Fibroblast of peridontal ligament (primary cell): ENCODE results near the gene COL23A1.

Source experiments
- DNase-seq: peaks from one replicate; pipeline ENCODE4 v3.0.0-alpha.2; 2010; ENCODE audit errors: extremely low read depth

Gene COL23A1

DNA sequence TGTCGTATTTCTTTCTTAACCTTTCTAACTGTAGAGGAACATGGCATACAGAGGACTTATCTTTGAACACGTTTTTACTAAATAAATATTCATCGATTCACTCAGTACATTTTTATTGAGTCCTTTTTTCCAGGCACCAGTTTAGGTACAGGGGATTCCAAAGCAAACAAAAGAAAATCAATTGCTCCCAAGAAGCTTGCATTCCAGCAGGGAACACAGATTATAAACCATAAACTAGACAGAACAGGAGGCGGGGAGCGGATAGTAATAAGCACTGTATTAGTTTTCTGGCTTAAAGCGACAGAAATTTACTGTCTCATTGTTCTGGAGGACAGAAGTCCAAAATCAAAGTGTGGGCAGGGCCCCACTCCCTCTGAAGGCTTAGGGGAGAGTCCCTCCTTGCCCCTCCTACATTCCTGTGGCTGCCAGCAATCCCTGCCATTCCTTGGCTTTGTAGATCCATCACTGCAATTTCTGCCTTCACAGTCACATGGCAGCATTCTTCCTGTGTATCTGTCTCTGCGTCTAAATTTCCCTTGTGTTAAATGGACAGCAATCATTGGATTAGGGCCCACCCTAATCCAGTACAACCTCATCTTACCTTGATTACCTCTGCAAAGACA, 115.5 kb downstream of the COL23A1 start:
- DNase-seq: no peak

DNA sequence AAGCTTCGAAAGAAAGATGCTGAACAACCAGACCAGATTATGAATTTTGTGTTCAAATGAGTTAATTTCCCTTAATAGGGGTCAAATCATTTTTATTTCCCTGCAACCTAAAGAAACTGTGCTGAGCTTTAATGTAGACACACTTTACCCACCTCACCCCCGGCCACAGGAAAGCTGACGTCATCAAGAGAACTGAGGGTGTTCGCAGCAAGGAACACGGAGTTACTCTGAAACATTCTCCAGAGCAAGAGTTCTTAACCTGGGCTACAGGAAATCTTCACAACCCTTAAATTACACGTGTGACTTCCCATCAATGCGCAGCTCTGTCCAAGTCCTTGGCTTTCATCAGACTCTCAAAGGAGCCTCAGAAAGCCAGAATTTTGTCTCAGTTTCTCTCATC, 116.3 kb downstream of the COL23A1 start:
- no peak for DNase-seq

DNA sequence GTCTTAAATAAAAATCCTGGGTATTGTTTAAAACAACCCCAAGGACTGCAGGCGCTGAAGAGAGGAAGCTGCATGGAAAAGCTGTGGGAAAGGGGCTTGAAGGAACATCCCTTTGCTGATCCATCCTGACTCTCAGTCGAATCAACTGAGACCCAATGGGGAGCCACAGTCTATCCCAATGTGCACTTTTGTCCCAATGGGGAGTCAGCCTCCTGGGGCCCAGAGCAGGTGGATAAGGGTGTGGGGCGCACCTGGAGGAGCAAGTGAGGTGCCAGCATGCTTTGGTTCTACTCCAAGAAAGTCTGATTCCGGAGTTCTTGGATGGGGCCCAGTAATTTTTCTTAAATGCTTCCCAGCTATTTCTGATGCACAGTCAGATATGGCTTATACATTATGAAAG, 118.1 kb downstream of the COL23A1 start:
- no peak for DNase-seq

DNA sequence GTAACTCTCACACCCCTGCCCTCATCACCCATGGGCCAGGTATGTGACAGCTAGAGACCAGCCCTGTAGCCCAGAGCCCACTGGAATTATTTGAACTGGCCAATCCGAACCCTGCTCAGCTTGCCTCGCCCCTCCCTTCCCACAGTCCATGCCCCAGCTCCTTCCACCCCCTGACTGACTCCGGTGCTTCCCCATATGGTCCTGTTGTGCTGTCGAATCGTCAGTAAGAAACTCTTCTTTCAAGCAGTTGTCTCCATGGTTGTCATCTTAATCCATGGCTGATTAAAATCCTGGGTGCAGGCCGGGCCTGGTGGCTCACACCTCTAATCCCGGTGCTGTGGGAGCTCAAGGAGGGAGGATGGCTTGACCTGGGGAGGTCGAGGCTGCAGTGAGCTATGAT, 118.5 kb downstream of the COL23A1 start:
- no peak for DNase-seq

DNA sequence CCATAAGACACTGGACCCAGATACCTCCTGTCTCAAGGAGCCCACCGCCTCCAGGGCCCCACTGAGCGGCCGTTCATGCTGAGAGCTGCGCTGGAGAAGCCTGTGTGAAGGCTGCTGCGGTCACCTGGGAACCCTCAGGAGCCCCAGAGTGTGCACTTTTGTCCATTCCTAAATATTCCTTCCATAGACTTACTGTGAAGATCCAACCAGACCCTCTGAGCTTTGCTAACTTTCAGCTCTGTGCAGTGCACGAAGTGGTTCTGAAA, 119.5 kb downstream of the COL23A1 start:
- DNase-seq: no peak

DNA sequence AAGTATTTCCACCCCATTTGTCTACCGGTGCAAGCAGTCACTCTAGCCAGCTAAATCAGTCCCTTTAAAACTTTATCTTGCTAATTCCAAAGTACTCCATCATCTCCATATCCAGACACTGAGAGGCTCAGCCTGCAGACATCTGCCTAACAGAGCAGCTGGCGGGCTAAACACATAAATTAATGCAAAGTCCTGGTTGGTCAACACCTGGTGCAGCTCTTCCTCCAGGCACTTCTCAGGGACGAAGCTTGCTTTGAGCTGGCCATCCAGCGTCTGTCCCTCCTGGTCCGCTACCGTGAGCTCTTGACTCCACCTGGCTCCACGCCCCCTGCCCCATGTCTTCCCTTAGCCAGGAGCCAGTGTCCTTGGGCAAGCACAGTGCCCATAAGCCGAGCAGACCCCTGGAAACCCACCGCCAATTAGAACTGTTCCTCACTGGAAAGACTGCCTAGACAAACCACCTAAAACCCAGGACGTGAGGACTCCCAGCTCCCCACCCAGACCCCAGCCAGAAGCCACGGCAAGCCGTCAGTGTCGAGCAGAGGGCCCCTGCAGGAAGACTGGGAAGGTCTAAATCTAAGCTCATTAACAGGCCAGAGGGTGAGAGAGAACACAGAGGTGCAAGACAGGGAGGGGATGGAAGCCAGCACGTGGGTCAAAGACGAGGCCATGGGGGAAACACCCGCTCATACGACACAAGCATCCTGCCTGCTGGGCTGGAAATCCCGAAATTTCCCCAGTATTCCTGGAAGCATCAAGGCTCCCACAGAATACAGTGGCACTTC, 120.0 kb downstream of the COL23A1 start:
- no peak for DNase-seq

DNA sequence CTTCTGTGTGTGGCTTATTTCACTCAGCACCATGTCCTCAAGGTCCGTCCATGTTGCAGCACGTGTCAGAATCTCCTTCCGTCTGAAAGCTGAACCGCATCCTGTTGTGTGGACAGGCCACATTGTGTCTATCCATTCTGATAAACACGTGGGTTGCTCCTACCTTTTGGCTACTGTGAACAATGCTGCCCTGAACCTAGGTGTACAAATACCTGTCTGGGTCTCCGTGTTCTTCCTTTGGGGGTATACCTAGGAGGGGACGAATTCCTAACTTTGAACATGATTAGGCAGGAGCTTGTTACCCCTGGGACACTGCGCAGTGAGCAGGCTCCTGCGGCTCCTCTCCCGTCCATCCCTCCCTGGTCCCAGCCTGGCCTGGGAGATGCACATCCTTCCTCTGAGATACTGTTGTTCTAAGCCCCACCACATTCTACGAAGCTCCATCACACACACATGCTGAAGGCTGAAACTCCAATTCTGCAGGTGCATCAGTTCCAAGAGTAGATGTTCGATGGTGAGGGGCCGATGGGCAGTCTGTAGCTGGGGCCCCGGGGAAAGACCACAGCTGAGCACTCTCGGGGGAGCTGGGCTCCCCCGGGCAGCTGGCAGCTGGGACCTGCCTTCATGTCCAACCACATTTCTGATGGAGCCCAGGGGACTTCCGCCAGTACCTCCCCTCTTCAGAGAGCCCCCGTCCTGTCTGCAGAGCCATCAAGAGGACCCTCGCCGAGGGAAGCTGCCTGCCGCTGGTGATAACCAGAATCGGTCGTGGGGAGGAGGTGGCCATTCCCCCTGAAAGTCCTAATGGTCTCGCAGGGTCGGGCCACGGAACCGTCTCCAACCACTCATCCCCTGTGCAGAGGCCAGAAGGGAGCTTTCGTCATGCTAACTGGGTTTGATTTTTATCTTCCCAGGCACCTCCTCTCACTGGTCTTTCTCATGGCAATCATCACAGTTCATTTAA, 120.9 kb downstream of the COL23A1 start:
- no peak for DNase-seq

DNA sequence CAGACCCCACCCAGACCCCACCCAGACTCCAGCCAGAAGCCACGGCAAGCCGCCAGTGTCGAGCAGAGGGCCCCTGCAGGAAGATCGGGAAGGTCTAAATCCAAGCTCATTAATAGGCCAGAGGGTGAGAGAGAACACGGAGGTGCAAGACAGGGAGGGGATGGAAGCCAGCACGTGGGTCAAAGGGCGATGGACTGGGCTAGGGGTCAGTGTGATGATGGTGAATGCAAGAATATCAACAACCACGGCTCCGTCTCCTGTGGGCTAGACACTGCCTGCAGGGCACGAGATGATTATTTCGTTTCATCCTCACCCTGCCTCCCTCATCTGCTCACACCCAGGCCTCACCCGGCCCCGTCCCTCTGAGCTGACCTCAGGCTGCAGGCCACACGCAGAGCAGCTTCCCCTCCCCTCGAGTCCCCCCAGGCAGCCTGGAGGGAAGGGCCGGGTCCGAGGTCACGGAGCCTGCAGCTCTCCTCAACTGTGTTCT, 122.0 kb downstream of the COL23A1 start:
- DNase-seq: no peak

DNA sequence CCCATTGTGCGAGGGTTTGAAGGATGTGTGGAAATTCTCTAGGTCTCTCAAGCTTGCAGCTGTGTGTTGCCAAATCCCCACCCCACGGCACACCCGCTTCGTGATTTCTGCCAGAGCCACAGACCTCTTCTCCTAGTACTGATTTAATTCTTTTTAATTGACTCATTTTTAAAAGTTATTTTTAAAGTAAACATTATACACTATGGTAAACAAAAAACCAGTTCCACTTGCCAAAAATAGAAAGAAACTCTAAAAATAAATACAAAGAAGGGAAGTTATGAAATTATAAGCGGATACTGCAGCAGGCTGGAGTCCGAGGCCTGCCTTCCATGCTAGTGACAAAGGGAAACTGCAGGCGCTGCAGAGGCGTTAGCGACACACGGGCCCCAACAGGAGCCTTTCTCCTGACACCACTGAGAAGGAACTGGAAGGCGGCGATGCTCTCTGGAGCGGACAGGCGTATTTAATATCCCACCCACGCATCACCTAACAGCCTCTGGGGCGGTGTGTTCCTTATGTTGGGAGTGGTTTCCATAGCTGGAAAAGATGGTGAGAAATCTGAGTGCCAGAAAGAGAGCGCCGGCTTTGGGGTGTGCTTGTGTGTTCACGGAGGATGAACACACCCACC, 122.5 kb downstream of the COL23A1 start:
- no peak for DNase-seq

DNA sequence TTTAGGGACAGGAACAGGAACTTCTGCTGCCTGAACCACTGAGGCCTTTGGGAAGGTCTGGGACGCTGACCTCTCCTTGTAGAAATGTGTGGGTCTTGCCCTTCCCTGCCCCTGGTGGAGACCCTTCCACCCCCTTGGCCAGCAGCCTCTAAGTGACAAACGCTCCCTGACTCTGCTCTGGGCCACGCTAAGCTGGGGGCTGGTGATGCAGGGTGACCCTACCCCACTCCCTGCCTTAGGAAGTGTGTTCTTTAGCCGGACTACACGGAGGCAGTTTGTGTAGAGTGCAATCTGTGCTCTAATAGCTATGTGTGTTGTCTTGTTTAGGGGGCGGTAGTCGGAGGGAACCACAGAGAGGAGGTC, 123.0 kb downstream of the COL23A1 start:
- DNase-seq: no peak

DNA sequence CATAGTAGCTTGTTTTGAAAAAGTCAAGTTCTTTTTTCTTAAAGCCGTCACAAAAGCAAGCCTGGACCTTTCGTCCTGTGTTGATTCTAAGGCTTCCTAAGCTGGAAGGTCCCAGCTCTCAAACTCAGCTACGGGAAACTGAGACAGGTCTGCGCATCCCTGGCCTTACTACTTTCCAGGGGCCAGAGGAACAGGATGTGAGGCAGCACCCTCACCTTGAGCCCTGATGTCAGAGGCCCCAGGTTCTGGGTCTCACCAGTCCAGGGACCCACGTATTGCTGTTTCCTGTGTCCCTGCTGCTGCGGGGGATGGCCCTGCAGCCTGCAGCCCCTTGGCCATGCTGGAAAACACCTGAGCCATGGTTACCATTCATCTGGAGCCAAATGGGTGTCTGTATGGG, 123.9 kb downstream of the COL23A1 start:
- no peak for DNase-seq

DNA sequence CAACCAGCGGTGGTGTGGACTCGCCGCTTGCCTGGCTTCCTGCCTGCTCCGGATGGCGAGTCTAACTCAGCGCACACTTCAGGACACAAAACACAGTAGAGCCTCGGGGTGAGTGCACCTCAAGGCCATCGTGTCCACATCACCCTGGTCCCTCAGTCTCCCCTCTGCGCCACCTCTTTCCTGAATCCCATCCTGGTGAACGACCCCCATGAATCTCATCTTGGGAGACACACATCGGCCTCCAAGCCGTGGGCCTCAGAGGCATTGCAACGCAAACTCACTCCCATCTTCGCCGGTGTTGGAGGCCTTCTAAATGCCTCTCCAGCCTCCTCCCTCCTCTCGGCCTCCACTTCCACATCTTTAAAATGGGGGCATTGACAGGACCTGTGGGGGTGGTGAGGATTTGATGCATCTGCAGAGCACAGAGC, 124.3 kb downstream of the COL23A1 start:
- no peak for DNase-seq

DNA sequence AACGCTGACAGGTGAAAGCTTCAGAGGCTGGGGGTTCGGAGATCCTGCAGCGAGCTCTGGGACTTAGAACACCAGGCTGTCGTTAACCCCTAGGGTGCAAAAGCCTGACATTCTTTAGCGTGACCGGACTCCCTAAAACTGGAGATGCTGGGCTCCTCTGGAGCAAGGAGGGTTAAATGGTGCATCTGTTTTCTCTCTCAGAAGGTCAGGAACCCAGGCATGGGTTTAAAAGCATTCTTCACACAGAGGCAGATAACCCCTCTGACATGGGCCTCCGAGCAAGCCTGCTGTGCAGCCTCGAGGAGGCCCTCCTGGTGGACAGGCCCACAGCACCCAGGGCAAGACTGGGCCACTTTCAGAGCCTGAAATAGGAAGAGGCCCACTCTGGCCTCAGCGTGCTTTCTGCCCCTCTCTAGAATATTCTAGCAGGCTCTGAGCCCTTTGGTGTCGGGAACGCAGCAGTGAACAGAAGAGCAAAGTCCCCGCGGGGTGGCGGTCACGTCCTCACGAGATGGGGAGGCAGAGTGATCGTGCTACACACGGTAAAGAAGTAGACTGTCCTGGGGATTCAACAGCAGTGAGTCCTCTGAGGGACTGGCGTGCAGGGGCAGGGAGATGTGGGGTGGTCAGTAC, 124.8 kb downstream of the COL23A1 start:
- no peak for DNase-seq

DNA sequence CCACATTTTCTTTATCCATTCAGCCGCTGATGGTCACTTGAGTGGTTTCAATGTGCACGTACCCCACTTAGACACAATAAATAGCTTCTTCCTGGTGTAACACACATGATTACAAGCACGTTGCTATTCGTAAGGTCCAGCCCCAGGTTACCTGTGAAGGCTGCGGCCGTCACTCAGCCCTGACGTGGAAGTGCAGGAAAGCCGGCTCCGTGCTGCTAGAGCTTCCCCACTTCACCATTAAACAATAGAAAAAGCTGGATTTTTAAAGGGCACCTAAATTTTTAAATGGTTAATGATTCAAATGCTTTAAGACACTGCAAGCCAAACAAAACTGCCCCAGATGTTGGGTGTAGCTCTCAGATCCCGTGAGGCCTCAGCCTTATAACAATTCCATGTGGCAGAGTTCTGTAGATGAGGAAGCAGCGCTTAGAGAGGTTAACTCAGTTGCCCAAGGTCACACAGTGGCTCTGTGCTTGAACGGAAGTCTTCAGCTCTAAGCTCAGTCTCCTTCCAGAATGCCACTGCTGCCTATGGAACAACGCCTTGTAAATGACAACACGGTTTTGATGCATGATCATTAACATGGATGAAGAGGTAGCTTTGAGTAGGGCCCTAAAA, 125.7 kb downstream of the COL23A1 start:
- DNase-seq: no peak

DNA sequence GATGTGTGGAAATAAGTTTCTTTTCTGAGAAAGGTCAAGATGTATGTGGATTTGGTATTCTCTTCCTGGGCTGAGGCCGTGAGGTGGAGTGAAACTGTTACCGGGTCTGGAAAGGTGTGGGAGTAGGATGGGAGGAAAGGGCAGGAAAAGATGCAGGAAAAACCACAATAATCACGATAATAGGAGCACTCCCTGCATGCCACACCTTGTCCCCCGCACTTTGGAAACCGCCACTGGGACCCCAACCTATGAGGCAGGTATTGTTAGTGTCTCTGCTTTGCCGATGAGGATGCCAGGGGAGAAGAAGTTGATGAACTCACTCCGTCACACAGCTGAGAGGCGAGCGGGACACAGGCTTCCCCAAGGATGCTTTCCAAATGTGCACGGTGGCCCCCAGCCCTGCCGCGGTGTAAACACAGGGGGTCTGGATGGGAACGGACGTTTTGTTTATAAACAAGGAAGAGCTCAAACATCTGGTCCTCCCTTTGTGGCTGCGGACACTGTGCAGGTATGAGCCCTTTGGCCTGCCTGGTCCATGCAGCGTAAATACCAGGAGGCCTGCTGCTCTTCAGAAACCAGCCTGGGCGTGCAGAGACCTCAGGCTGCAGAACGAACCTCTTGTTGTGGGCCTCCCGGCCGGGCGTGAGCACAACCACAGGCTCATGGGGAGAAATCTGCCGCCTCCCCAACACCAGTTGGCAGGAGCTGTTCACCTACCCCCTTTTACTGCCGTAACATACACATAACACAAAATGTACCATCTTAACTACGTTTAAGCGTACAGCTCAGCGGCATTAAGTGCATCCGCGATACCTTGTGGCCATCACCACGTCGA, 126.7 kb downstream of the COL23A1 start:
- DNase-seq: no peak

DNA sequence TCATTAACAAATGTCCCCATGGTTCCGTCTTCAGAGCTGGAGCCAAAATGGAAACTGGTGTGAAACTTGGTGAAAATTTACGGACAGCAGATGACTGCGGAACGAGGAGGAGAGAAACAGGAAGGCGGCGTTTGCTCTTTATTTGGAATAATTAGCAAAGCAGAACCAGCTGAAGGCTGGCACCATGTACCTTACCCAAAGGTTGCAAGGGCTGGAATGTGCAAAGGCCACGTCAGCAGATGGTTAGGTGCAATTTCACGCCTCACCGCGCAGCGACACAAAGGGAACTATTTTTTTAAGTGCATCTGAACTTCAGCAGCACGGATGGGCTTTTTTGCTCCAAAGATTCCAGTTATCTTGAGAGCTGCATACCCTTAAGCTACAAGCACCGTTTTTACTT, 127.4 kb downstream of the COL23A1 start:
- no peak for DNase-seq

DNA sequence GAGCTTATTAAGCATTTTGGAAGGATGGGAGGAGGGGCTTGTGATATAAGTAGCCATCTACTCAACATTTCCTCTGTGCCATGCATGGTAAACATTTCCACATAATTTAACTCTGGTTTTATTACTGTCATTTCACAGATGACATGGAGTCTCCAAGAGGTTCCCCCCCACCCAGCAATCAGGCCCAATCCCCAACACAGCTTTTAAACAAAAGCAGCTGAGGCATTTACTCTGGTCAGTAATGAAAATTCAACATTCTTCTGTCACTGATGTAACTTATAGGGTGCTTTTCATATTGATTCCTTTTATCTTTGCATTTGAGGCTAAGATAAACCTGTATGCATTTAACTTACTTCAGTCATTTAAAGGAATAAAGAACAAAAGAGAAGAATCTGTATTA, 128.1 kb downstream of the COL23A1 start:
- DNase-seq: no peak

DNA sequence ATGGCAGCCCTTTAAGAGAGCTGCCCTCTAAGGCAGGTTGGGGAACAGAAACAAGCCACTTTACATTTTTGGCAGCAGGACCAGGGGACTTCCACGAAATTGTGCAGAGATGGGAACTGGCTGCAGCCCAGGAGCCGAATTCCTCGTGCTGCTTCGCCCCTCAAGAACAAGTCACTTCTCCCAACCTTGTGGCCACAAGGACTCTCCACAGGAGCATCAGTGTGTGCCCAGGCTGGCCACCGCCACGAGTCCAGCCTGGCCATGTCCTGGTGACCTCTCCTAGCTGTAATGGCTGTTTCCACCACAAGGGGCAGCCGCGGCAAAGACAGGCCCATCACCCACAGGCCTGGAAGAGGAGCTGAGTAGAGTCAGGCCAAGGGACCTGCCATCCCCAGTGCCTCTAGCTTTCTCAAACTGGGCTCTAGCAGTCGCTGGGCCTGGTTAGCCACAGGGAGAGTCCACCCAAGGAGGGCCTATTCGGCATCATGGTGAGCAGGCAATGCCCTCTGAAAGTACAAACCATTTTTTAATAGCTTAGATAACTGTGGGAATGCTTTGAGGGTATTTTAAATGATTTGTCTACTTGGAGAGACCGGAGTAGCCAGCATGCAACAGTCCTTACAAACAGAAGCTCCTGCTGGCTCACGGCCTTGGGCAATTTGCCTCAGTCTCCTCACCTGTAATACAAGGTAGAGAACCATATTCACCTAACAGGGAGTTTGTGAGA, 129.0 kb downstream of the COL23A1 start:
- no peak for DNase-seq

DNA sequence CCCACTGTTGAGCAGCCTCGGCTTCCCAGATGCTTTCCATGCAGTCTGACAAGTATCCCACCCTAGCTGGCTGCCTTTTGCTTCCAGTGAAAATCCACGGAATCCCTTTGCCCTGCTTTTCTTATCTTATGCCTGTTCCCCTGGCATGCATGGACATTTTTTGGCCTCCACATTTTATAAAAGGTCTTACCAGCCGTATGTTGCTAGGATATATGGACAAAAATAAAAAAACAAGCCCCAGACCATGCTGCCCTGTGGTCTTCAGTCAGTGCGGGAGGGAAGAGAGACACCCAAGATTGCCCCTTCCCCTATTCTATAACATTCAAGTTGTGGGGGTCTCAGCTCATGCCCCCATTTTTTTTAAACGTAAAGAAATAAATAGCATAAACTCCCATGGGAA, 129.6 kb downstream of the COL23A1 start:
- DNase-seq: no peak

DNA sequence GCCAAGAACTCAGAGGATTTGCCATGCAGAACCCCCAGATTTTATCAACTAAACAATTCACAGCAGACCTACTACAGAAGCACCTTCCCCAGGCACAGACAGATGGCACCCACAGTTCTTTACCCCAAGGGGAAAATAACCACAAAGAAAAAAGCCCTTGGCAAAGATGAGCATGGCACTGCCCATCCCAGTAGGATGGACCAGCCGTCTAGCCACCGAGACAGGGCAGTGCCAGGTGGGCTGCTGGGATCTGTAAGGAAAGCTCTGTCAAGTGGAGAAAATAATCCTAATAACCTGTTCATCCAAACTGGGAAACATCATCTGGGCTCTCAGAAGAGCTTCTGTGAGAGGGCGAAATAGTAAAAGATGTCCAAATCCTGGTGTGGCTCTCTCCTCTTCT, 130.0 kb downstream of the COL23A1 start:
- no peak for DNase-seq
